Neural cell (in vitro differentiated cells): ENCODE data around the gene APPBP2. TPM values are rescaled to one million over a fixed set of nuclear protein-coding genes. Genes with fewer than 3 reads are reported as not detected.

ENCODE experiments used
- H2AFZ ChIP-seq: fragments of 200-600, 300-800 bp; sonication (generic), shearing (Covaris generic); 2 replicates; pipeline ENCODE4 v1.6.0; 2014; ENCODE audit warnings: low read depth, mild to moderate bottlenecking, antibody characterized with exemption, low read length, moderate library complexity
- H3F3A ChIP-seq: fragments of 200-600 bp; shearing (Covaris generic); 2 replicates; pipeline ENCODE4 v1.6.1; 2016; ENCODE audit warnings: mild to moderate bottlenecking, moderate library complexity, mixed read lengths, antibody characterized with exemption, low read length; ENCODE audit not compliant: insufficient read depth, poor library complexity, severe bottlenecking
- H3K27ac ChIP-seq: fragments of 200-600, 300-800 bp; sonication (generic), shearing (Covaris generic); 2 replicates; pipeline ENCODE4 v1.5.1; 2014; ENCODE audit warnings: mild to moderate bottlenecking, low read length, moderate library complexity
- H3K27me3 ChIP-seq: fragments of 300-800, 200-600 bp; sonication (generic), shearing (Covaris generic); 2 replicates; pipeline ENCODE4 v1.6.0; 2014; ENCODE audit warnings: mild to moderate bottlenecking, low read depth, low read length, moderate library complexity; ENCODE audit not compliant: insufficient read depth
- H3K36me3 ChIP-seq: fragments of 300-800, 200-600 bp; sonication (generic), shearing (Covaris generic); 2 replicates; pipeline ENCODE4 v1.5.1; 2014; ENCODE audit warnings: mild to moderate bottlenecking, antibody characterized with exemption, low read length, moderate library complexity; ENCODE audit not compliant: insufficient read depth
- H3K4me2 ChIP-seq: fragments of 300-800, 200-600 bp; sonication (generic), shearing (Covaris generic); 2 replicates; pipeline ENCODE4 v1.6.0; 2014; ENCODE audit warnings: mild to moderate bottlenecking, low read length
- H3K4me3 ChIP-seq: fragments of 300-800, 200-600 bp; sonication (generic), shearing (Covaris generic); 2 replicates; pipeline ENCODE4 v1.5.1; 2014; ENCODE audit warnings: mild to moderate bottlenecking, low read length, moderate library complexity
- H3K79me2 ChIP-seq: fragments of 200-600 bp; shearing (Covaris generic); replicated peaks from 2 replicates; pipeline ENCODE4 v1.6.0; 2014; ENCODE audit warnings: mild to moderate bottlenecking, low read length, moderate library complexity; ENCODE audit not compliant: insufficient read depth
- H3K9ac ChIP-seq: fragments of 300-800, 200-600 bp; sonication (generic), shearing (Covaris generic); 2 replicates; pipeline ENCODE4 v1.6.1; 2016; ENCODE audit warnings: mild to moderate bottlenecking, low read length, mixed read lengths
- H3K9me2 ChIP-seq: fragments of 200-600 bp; shearing (Covaris generic); 2 replicates; pipeline ENCODE4 v1.6.1; 2016; ENCODE audit warnings: mild to moderate bottlenecking, low read length, mixed read lengths; ENCODE audit not compliant: insufficient read depth
- H3K9me3 ChIP-seq: fragments of 200-600, 300-800 bp; sonication (generic), shearing (Covaris generic); 2 replicates; pipeline ENCODE4 v1.6.1; 2016; ENCODE audit warnings: mild to moderate bottlenecking, mixed run types, low read length, moderate library complexity, mixed read lengths
- H4K20me1 ChIP-seq: fragments of 200-600 bp; shearing (Covaris generic); 2 replicates; pipeline ENCODE4 v1.6.1; 2016; ENCODE audit warnings: mild to moderate bottlenecking, mixed run types; ENCODE audit not compliant: insufficient read depth
- EP300 ChIP-seq: fragments of 450-650 bp; conservative IDR thresholded peaks from 2 replicates; pipeline ENCODE4 v1.6.1; 2014; ENCODE audit warnings: antibody characterized with exemption, mild to moderate bottlenecking, moderate library complexity; ENCODE audit not compliant: poor library complexity, severe bottlenecking
- EZH2 ChIP-seq: fragments of 200-600, 300-800 bp; shearing (Covaris generic), sonication (generic); IDR thresholded peaks from 2 replicates; pipeline ENCODE4 v1.6.1; 2014; ENCODE audit warnings: antibody characterized with exemption, low read length, borderline replicate concordance, mild to moderate bottlenecking; ENCODE audit not compliant: insufficient read depth, poor library complexity, severe bottlenecking
- MXI1 ChIP-seq: fragments of 450-650 bp; conservative IDR thresholded peaks from 2 replicates; pipeline ENCODE4 v1.6.1; 2014; ENCODE audit warnings: antibody characterized with exemption, mild to moderate bottlenecking; ENCODE audit not compliant: poor library complexity, severe bottlenecking
- POLR2AphosphoS5 ChIP-seq: IDR thresholded peaks from 2 replicates; pipeline ENCODE4 v1.6.1; 2012
- RAD21 ChIP-seq: fragments of 450-650 bp; conservative IDR thresholded peaks from 2 replicates; pipeline ENCODE4 v1.6.1; 2014; ENCODE audit warnings: antibody characterized with exemption, mild to moderate bottlenecking, moderate library complexity
- SMC3 ChIP-seq: fragments of 450-650 bp; conservative IDR thresholded peaks from 2 replicates; pipeline ENCODE4 v1.6.1; 2014; ENCODE audit warnings: antibody characterized with exemption, mild to moderate bottlenecking, moderate library complexity; ENCODE audit not compliant: poor library complexity
- TAF1 ChIP-seq: IDR thresholded peaks from 2 replicates; pipeline ENCODE4 v1.6.1; 2012; ENCODE audit warnings: low read depth
- polyA plus RNA-seq: library from polyadenylated mRNA; depleted of rRNA; stranded (reverse); fragments of >200 nt; gene quantifications from 2 replicates; pipeline ENCODE4 v1.2.3, GENCODE V29; 2014
- TF ChIP-seq, protein P1 (sequence below): IDR thresholded peaks from 2 replicates; pipeline ENCODE4 v1.6.1; 2012; ENCODE audit warnings: borderline replicate concordance
- TF ChIP-seq, protein P2 (sequence below): fragments of 450-650 bp; IDR thresholded peaks from 2 replicates; pipeline ENCODE4 v1.5.1; 2014; ENCODE audit warnings: antibody characterized with exemption, mild to moderate bottlenecking, moderate library complexity; ENCODE audit not compliant: poor library complexity, severe bottlenecking

APPBP2 gene
- polyA plus RNA-seq, 1 donor from 2014 or later, result 40.4 TPM

DNA sequence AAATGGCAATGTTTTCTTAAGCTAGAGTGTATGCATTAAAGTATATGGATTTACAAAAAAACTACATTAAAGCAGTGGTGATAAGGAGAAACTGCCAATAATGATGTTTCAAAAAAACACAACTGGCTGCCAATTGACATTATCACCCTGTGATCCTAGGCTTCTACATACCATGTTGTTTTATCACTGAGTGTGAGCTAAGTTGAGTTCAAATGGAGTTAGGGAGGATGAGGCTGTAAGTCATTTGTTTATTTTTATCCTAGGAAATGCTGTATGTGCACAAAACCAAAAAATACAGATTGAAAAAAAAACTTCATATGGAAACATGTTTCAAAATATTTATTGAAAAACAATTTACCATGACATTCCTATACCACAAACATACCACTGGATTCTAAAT, 80.9 kb downstream of the APPBP2 start:
- H3K36me3 ChIP-seq, result peaks cover 4% of the 10 kb centered on the region
- H4K20me1 ChIP-seq, result no peaks in the 10 kb centered on the region
- H3K4me3 ChIP-seq, result no peak overlapping the region
- H3K4me2 ChIP-seq, result no peak overlapping the region
- H3K79me2 ChIP-seq, result no peaks in the 10 kb centered on the region
- no peaks in the 10 kb centered on the region for H3K9me3 ChIP-seq
- no peaks in the 10 kb centered on the region for H3F3A ChIP-seq
- H3K27me3 ChIP-seq, result no peaks in the 10 kb centered on the region
- no peak for TF ChIP-seq TAF1
- no peaks in the 10 kb centered on the region for H3K9me2 ChIP-seq
- H3K9ac ChIP-seq, result no peak overlapping the region
- H3K27ac ChIP-seq, result no peak overlapping the region
- H2AFZ ChIP-seq, result no peak overlapping the region

DNA sequence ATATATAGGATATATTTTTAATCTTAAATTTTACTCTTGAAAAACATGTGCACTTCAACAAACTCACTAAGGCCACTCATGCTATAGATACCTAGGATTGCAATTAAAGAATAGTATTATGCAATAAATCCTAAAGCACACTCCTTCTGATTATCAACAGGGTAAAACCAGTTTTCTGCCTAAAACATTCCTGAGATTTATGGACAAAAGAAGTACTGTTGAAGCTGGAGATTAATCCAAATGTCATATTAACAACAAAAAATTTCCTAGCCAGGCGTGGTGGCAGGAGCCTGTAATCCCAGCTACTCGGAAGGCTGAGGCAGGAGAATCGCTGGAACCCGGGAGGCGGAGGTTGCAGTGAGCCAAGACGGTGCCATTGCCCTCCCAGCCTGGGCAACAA, 82.3 kb downstream of the APPBP2 start:
- Histone ChIP-seq H3K36me3 (peaks cover 4% of the 10 kb centered on the region), H3K9me2 (no peaks in the 10 kb centered on the region), H3K27me3 (no peaks in the 10 kb centered on the region), H3F3A (no peaks in the 10 kb centered on the region), H3K9ac (no peak overlapping the region), H3K4me3 (no peak overlapping the region), H3K79me2 (no peaks in the 10 kb centered on the region), H3K27ac (no peak overlapping the region), H3K4me2 (no peak overlapping the region), H2AFZ (no peak overlapping the region), H3K9me3 (no peaks in the 10 kb centered on the region), H4K20me1 (no peaks in the 10 kb centered on the region)
- TF ChIP-seq, protein P1, sequence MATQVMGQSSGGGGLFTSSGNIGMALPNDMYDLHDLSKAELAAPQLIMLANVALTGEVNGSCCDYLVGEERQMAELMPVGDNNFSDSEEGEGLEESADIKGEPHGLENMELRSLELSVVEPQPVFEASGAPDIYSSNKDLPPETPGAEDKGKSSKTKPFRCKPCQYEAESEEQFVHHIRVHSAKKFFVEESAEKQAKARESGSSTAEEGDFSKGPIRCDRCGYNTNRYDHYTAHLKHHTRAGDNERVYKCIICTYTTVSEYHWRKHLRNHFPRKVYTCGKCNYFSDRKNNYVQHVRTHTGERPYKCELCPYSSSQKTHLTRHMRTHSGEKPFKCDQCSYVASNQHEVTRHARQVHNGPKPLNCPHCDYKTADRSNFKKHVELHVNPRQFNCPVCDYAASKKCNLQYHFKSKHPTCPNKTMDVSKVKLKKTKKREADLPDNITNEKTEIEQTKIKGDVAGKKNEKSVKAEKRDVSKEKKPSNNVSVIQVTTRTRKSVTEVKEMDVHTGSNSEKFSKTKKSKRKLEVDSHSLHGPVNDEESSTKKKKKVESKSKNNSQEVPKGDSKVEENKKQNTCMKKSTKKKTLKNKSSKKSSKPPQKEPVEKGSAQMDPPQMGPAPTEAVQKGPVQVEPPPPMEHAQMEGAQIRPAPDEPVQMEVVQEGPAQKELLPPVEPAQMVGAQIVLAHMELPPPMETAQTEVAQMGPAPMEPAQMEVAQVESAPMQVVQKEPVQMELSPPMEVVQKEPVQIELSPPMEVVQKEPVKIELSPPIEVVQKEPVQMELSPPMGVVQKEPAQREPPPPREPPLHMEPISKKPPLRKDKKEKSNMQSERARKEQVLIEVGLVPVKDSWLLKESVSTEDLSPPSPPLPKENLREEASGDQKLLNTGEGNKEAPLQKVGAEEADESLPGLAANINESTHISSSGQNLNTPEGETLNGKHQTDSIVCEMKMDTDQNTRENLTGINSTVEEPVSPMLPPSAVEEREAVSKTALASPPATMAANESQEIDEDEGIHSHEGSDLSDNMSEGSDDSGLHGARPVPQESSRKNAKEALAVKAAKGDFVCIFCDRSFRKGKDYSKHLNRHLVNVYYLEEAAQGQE, result no peak
- no peak for TF ChIP-seq EP300
- TF ChIP-seq, protein P2, sequence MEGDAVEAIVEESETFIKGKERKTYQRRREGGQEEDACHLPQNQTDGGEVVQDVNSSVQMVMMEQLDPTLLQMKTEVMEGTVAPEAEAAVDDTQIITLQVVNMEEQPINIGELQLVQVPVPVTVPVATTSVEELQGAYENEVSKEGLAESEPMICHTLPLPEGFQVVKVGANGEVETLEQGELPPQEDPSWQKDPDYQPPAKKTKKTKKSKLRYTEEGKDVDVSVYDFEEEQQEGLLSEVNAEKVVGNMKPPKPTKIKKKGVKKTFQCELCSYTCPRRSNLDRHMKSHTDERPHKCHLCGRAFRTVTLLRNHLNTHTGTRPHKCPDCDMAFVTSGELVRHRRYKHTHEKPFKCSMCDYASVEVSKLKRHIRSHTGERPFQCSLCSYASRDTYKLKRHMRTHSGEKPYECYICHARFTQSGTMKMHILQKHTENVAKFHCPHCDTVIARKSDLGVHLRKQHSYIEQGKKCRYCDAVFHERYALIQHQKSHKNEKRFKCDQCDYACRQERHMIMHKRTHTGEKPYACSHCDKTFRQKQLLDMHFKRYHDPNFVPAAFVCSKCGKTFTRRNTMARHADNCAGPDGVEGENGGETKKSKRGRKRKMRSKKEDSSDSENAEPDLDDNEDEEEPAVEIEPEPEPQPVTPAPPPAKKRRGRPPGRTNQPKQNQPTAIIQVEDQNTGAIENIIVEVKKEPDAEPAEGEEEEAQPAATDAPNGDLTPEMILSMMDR, result no peak
- TF ChIP-seq SMC3, result no peak
- no peak for TF ChIP-seq MXI1
- no peak for TF ChIP-seq RAD21
- no peak for TF ChIP-seq TAF1
- no peak for TF ChIP-seq POLR2AphosphoS5
- no peak for TF ChIP-seq EZH2
